Daoy (cell line): ENCODE results near the gene TBCD. TPM values are rescaled to one million over a fixed set of nuclear protein-coding genes. Genes with fewer than 3 reads are reported as not detected.

Experiments
- DNase-seq: peaks from one replicate; pipeline ENCODE4 v3.0.0-alpha.2; 2015; ENCODE audit warnings: low read depth
- total RNA-seq: library from RNA; depleted of rRNA; stranded (reverse); fragments of >200 nt; shearing (Covaris generic); gene quantifications from 2 replicates; pipeline ENCODE4 v1.2.3, GENCODE V29; 2014

Gene TBCD
- total RNA-seq, 1 experiment from 2014 or later: 23.0 TPM

- no peak for DNase-seq
Measured at GRCh38 chr17:82832411-82832810, 80.5 kb downstream of the TBCD start.

- no peak for DNase-seq
Measured at GRCh38 chr17:82832881-82833475, 81.1 kb downstream of the TBCD start.

- DNase-seq: no peak
Measured at GRCh38 chr17:82835122-82835521, 83.3 kb downstream of the TBCD start.

- no peak for DNase-seq
Measured at GRCh38 chr17:82835766-82836512, 84.1 kb downstream of the TBCD start.

GRCh38 chr17:82836823-82837357 lies 85.0 kb downstream of the TBCD start:
- DNase-seq: no peak

- DNase-seq: no peak
Measured at GRCh38 chr17:82837586-82838320, 85.9 kb downstream of the TBCD start.

GRCh38 chr17:82838386-82839063 lies 86.7 kb downstream of the TBCD start:
- DNase-seq: no peak

GRCh38 chr17:82839617-82840292 lies 87.9 kb downstream of the TBCD start, which contains the start of gene ZNF750:
ZNF750 (minus strand) TSS chr17:82840022; CDS start chr17:82832454, 7,568 bp downstream.
- DNase-seq: no peak

GRCh38 chr17:82840431-82840831 lies 88.6 kb downstream of the TBCD start:
- DNase-seq: no peak

- no peak for DNase-seq
Measured at GRCh38 chr17:82841921-82842596, 90.2 kb downstream of the TBCD start.

GRCh38 chr17:82843904-82844680 lies 92.2 kb downstream of the TBCD start:
- DNase-seq: no peak

GRCh38 chr17:82844796-82845162 lies 92.9 kb downstream of the TBCD start:
- no peak for DNase-seq

- no peak for DNase-seq
Measured at GRCh38 chr17:82845163-82845807, 93.4 kb downstream of the TBCD start.

- no peak for DNase-seq
Measured at GRCh38 chr17:82846061-82846691, 94.3 kb downstream of the TBCD start.

GRCh38 chr17:82848022-82848592 lies 96.2 kb downstream of the TBCD start:
- no peak for DNase-seq

- DNase-seq: no peak
Measured at GRCh38 chr17:82849076-82849945, 97.4 kb downstream of the TBCD start.

GRCh38 chr17:82851381-82851780 lies 99.5 kb downstream of the TBCD start:
- DNase-seq: no peak

- DNase-seq: no peak
Measured at GRCh38 chr17:82854226-82854625, 102.4 kb downstream of the TBCD start.
